ENCODE data around the gene MTCL1. TPM values are rescaled to one million over a fixed set of nuclear protein-coding genes. Genes with fewer than 3 reads are reported as not detected.

Gene MTCL1
- total and polyA plus RNA-seq, 10 of the 15 experiments (the other 5 are each of a cell fraction or from before 2014, with no cell fraction given) = 0.03 to 0.36 (median 0.13) TPM; not detected in 4

DNA sequence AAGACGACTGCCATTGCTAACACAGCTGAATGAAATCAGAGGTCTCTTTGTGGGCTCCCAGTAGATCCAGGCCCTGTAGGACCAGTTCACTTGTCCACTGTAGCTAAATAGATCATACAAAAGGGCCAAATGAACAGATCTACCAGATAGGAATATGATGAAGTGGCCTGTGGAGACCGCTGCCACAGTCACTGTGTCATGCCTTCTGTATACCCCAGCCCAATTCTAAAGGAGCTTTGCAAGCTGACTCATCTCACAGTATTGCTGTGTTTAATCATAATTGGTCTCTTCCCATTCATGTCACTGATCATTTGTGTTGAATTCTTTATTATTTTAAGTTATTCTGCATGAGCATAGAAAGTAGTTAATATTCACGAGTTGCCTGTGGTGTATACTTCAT, 125.8 kb downstream of the MTCL1 start:
- H4K20me1 ChIP-seq (ENCODE audit: control insufficient read depth, insufficient read depth) = no peaks in the 10 kb centered on the region
- peak; percentile 13 for FAIRE-seq
- H3K4me3 ChIP-seq = no peak overlapping the region
- H3K27me3 ChIP-seq (replicated peaks in 1 of 2; ENCODE audit: control insufficient read depth in 2 of 2, insufficient read depth in 2 of 2, low read length in 1 of 2) = peaks cover 3% of the 10 kb centered on the region in 2 experiments; a peak in 2 of 4 replicates
- ChIA-PET POLR2A (no interaction called here), SMC1A (ENCODE audit: uncharacterized antibody, unreplicated experiment) (no interaction called here), CTCF (interaction anchor here (1.0 kb wide), 1 partner anchor 23 kb away, joined by 4 read pairs; no protein-coding TSS in a partner anchor), RAD21 (ENCODE audit: unreplicated experiment) (interaction anchor here (0.6 to 1.5 kb wide), 2 partner anchors 135 to 157 kb away, joined by 3 to 6 read pairs; no protein-coding TSS in a partner anchor)
- no peak overlapping the region for H3K4me2 ChIP-seq (ENCODE audit: control insufficient read depth, insufficient read depth)
- TF ChIP-seq FOS (IDR thresholded peaks at IDR 0.05; ENCODE audit: borderline replicate concordance, extremely low read depth, insufficient read length) = no peak
- no peak for TF ChIP-seq ZNF207 (IDR thresholded peaks at IDR 0.05; ENCODE audit: borderline replicate concordance)
- TF ChIP-seq, protein P1, sequence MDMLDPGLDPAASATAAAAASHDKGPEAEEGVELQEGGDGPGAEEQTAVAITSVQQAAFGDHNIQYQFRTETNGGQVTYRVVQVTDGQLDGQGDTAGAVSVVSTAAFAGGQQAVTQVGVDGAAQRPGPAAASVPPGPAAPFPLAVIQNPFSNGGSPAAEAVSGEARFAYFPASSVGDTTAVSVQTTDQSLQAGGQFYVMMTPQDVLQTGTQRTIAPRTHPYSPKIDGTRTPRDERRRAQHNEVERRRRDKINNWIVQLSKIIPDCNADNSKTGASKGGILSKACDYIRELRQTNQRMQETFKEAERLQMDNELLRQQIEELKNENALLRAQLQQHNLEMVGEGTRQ (IDR thresholded peaks at IDR 0.05; ENCODE audit: borderline replicate concordance, low read depth, low read length) = no peak
- TF ChIP-seq MXI1 (IDR thresholded peaks at IDR 0.05; ENCODE audit: low read depth, low read length) = no peak
- TF ChIP-seq NR2C2 (IDR thresholded peaks at IDR 0.05; ENCODE audit: borderline replicate concordance, control insufficient read depth, insufficient read length, low read depth) = no peak
- no peak for TF ChIP-seq KLF5 (IDR thresholded peaks at IDR 0.05; ENCODE audit: partially characterized antibody)
- TF ChIP-seq, protein P2, sequence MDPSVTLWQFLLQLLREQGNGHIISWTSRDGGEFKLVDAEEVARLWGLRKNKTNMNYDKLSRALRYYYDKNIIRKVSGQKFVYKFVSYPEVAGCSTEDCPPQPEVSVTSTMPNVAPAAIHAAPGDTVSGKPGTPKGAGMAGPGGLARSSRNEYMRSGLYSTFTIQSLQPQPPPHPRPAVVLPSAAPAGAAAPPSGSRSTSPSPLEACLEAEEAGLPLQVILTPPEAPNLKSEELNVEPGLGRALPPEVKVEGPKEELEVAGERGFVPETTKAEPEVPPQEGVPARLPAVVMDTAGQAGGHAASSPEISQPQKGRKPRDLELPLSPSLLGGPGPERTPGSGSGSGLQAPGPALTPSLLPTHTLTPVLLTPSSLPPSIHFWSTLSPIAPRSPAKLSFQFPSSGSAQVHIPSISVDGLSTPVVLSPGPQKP (IDR thresholded peaks at IDR 0.05; ENCODE audit: low read depth, low read length) = no peak
- TF ChIP-seq CREM (IDR thresholded peaks at IDR 0.05; ENCODE audit: low read depth) = no peak
- TF ChIP-seq ATF7 (IDR thresholded peaks at IDR 0.05; ENCODE audit: low read depth) = no peak
- TF ChIP-seq NRF1 (conservative IDR thresholded peaks at IDR 0.05; ENCODE audit: low read depth, low read length) = no peak
- no peak for TF ChIP-seq NR2C1 (IDR thresholded peaks at IDR 0.05)
- no peak for TF ChIP-seq MEF2B (IDR thresholded peaks at IDR 0.05; ENCODE audit: partially characterized antibody, poor library complexity, severe bottlenecking)
- TF ChIP-seq, protein P3, sequence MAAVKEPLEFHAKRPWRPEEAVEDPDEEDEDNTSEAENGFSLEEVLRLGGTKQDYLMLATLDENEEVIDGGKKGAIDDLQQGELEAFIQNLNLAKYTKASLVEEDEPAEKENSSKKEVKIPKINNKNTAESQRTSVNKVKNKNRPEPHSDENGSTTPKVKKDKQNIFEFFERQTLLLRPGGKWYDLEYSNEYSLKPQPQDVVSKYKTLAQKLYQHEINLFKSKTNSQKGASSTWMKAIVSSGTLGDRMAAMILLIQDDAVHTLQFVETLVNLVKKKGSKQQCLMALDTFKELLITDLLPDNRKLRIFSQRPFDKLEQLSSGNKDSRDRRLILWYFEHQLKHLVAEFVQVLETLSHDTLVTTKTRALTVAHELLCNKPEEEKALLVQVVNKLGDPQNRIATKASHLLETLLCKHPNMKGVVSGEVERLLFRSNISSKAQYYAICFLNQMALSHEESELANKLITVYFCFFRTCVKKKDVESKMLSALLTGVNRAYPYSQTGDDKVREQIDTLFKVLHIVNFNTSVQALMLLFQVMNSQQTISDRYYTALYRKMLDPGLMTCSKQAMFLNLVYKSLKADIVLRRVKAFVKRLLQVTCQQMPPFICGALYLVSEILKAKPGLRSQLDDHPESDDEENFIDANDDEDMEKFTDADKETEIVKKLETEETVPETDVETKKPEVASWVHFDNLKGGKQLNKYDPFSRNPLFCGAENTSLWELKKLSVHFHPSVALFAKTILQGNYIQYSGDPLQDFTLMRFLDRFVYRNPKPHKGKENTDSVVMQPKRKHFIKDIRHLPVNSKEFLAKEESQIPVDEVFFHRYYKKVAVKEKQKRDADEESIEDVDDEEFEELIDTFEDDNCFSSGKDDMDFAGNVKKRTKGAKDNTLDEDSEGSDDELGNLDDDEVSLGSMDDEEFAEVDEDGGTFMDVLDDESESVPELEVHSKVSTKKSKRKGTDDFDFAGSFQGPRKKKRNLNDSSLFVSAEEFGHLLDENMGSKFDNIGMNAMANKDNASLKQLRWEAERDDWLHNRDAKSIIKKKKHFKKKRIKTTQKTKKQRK (IDR thresholded peaks at IDR 0.05; ENCODE audit: low read depth, low read length) = no peak
- no peak for TF ChIP-seq MTA2 (IDR thresholded peaks at IDR 0.05; ENCODE audit: low read depth)
- TF ChIP-seq MYB (IDR thresholded peaks at IDR 0.05; ENCODE audit: borderline replicate concordance, low read depth, low read length) = no peak
- TF ChIP-seq POLR2A (IDR thresholded peaks at IDR 0.05; ENCODE audit: low read depth, low read length) = no peak
- TF ChIP-seq EP300 (IDR thresholded peaks at IDR 0.05; ENCODE audit: borderline replicate concordance in 1 of 2, control insufficient read depth in 1 of 2, low read depth in 2 of 2, low read length in 2 of 2) = no peak
- TF ChIP-seq ZZZ3 (IDR thresholded peaks at IDR 0.05; ENCODE audit: control insufficient read depth, insufficient read length, low read depth) = no peak
- TF ChIP-seq TARDBP (IDR thresholded peaks at IDR 0.05; ENCODE audit: borderline replicate concordance) = no peak
- intact Hi-C loops (cut with micrococcal nuclease; ENCODE audit: unreplicated experiment) = no loop called here
- no peaks in the 10 kb centered on the region for H3K9me3 ChIP-seq (replicated peaks; ENCODE audit: control insufficient read depth, insufficient read depth, low read length)
- no peak for DNase-seq (ENCODE audit: low read depth, low spot score)
- BruUV-seq (replicated peaks) = no TSS peak
- no peak overlapping the region for H3K27ac ChIP-seq (ENCODE audit: control insufficient read depth, insufficient read depth)
- no peaks in the 10 kb centered on the region for H3K36me3 ChIP-seq (ENCODE audit: control insufficient read depth in 2 of 2, insufficient read depth in 2 of 2, low read length in 1 of 2)
- H3K79me2 ChIP-seq (ENCODE audit: control insufficient read depth, insufficient read depth, low read length) = no peaks in the 10 kb centered on the region
- no peak overlapping the region for H2AFZ ChIP-seq (ENCODE audit: control insufficient read depth, low read depth, low read length)
- no peaks in the 10 kb centered on the region for H3K4me1 ChIP-seq (ENCODE audit: control insufficient read depth, insufficient read depth, low read length)
- no peak for ATAC-seq
- in situ Hi-C loops (cut with MboI) = loop anchor here (25.0 kb wide), 2 partner anchors 131 to 1481 kb away; no protein-coding TSS in a partner anchor
- WGBS (ENCODE audit: insufficient coverage, insufficient replicate concordance, low lambda C conversion rate, missing lambda C conversion rate) = 30% methylated on average over 3 of the region's 3 CpGs
- no peak overlapping the region for H3K9ac ChIP-seq (ENCODE audit: control insufficient read depth, insufficient read depth, low read length)

All from GM12878 (cell line).